Tibial artery (tissue), 4 donors: ENCODE data around the gene PIP5K1C.

Source experiments
- DNase-seq, 2 donors: peaks; one replicate each; pipeline ENCODE4 v3.0.0-alpha.2; 2019
- H3K27ac ChIP-seq, 2 donors: fragments of 200-600 bp; sonication (generic) in 1 of 2; 1 replicate in 1 of 2; 2 replicates in 1 of 2; pipeline ENCODE4 v1.5.1; 2018 to 2019; ENCODE audit warnings: mild to moderate bottlenecking in 1 of 2
- H3K27me3 ChIP-seq, 2 donors: fragments of 200-600 bp; sonication (generic) in 1 of 2; one replicate each; pipeline versions ENCODE4 v1.5.1 to v1.6.0; 2016 to 2019
- H3K36me3 ChIP-seq, 3 donors: fragments of 200-600 bp; sonication (generic) in 2 of 3; one replicate each; pipeline ENCODE4 v1.5.1; 2016 to 2019; ENCODE audit warnings: mild to moderate bottlenecking in 2 of 3
- H3K4me1 ChIP-seq, 4 donors: fragments of 200-600 bp; sonication (generic) in 2 of 4; 1 replicate in 3 of 4; 2 replicates in 1 of 4; pipeline ENCODE4 v1.5.1; 2016 to 2019
- H3K4me3 ChIP-seq, 2 donors: fragments of 200-600 bp; sonication (generic) in 1 of 2; 1 replicate in 1 of 2; 2 replicates in 1 of 2; pipeline ENCODE4 v1.5.1; 2018 to 2019; ENCODE audit warnings: mild to moderate bottlenecking in 2 of 2
- H3K9me3 ChIP-seq, 3 donors: fragments of 200-600 bp; sonication (generic) in 1 of 3; one replicate each; pipeline ENCODE4 v1.5.1; 2016 to 2019
- intact Hi-C: fragments of 100-400 bp; cut with DNase I; formaldehyde crosslinking; loops from one replicate; pipeline ENCODE4 v1.15.0; 2023; ENCODE audit warnings: low total_unique reads
- TF ChIP-seq, protein P1 (sequence below), 2 experiments: fragments of 200-600 bp in 1 of 2; fragments of 450-650 bp in 1 of 2; IDR thresholded peaks; one replicate each; pipeline ENCODE4 v1.5.1; 2017 to 2019; ENCODE audit warnings: antibody characterized with exemption in 2 of 2, mild to moderate bottlenecking in 1 of 2, moderate library complexity in 1 of 2

The PIP5K1C gene

GRCh38 chr19:3606690-3607289, 93.5 kb downstream of the PIP5K1C start, which contains the start of gene TBXA2R:
Gene TBXA2R, minus strand, starts transcription at chr19:3606875. Its CDS starts 6,241 bp downstream, at chr19:3600634.
- H3K27me3 ChIP-seq, result no peaks in the 10 kb centered on the region
- no peaks in the 10 kb centered on the region for H3K9me3 ChIP-seq
- peak within 1 kb of the TSS; percentile 96 to 97 for H3K27ac ChIP-seq
- intact Hi-C loops, result loop anchor here (10.0 kb wide), 1 partner anchor 142 kb away; no protein-coding TSS in a partner anchor
- H3K4me3 ChIP-seq, result peak within 1 kb of the TSS; percentile 84 to 88
- TF ChIP-seq, protein P1, sequence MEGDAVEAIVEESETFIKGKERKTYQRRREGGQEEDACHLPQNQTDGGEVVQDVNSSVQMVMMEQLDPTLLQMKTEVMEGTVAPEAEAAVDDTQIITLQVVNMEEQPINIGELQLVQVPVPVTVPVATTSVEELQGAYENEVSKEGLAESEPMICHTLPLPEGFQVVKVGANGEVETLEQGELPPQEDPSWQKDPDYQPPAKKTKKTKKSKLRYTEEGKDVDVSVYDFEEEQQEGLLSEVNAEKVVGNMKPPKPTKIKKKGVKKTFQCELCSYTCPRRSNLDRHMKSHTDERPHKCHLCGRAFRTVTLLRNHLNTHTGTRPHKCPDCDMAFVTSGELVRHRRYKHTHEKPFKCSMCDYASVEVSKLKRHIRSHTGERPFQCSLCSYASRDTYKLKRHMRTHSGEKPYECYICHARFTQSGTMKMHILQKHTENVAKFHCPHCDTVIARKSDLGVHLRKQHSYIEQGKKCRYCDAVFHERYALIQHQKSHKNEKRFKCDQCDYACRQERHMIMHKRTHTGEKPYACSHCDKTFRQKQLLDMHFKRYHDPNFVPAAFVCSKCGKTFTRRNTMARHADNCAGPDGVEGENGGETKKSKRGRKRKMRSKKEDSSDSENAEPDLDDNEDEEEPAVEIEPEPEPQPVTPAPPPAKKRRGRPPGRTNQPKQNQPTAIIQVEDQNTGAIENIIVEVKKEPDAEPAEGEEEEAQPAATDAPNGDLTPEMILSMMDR (IDR thresholded peaks at IDR 0.05), result no peak
- H3K4me1 ChIP-seq, result peaks cover 0 to 83% (median 65%) of the 10 kb centered on the region in 4 donors
- DNase-seq, result peak; percentile 88 to 93
- H3K36me3 ChIP-seq, result peaks cover 3 to 13% (median 8%) of the 10 kb centered on the region in 3 donors

DNA sequence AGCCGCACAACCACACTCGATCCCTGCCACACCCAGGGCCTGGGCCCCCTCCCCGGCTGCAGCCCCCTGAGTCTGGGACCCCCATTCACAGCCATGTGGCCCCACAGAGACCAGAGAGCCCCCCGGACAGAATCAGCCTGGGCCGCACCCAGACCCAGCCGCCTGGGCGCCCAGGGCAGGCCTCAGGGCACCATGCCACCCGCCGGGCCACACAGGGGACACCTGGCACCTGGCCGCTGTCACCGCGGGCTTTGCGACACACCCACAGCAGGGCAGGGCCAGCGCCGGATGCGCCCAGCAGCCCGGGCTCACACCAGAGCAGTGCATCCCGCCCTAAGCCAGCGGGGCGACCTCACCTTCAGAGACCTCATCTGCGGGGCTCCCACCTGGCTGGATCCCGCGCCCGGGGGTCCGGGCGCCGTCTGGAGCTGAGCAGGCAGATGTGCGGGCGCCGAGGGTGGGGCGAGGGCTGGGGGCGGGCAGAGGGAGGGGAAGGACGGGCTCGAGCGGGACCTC, 94.0 kb downstream of the PIP5K1C start:
- peak in 1 of 2 donors; percentile 85 for DNase-seq
- TF ChIP-seq, protein P1 (IDR thresholded peaks at IDR 0.05), result no peak
- peaks cover 0 to 89% (median 70%) of the 10 kb centered on the region in 4 donors for H3K4me1 ChIP-seq
- peak overlapping the region; percentile 96 to 97 for H3K27ac ChIP-seq
- peak overlapping the region; percentile 84 to 88 for H3K4me3 ChIP-seq
- intact Hi-C loops, result loop anchor here (10.0 kb wide), 1 partner anchor 141 kb away; no protein-coding TSS in a partner anchor
- H3K9me3 ChIP-seq, result no peaks in the 10 kb centered on the region
- no peaks in the 10 kb centered on the region for H3K27me3 ChIP-seq
- H3K36me3 ChIP-seq, result peaks cover 0 to 7% (median 3%) of the 10 kb centered on the region in 3 donors

GRCh38 chr19:3605770-3606169, 94.5 kb downstream of the PIP5K1C start:
- peaks cover 0 to 91% (median 69%) of the 10 kb centered on the region in 4 donors for H3K4me1 ChIP-seq

GRCh38 chr19:3605361-3605760, 94.9 kb downstream of the PIP5K1C start:
- Histone ChIP-seq H3K27me3 (no peaks in the 10 kb centered on the region), H3K9me3 (no peaks in the 10 kb centered on the region), H3K4me1 (peaks cover 0 to 91% (median 67%) of the 10 kb centered on the region in 4 donors), H3K27ac (peak overlapping the region; percentile 96 to 97), H3K36me3 (peaks cover under 1 to 2% (median 2%) of the 10 kb centered on the region in 3 donors), H3K4me3 (peak overlapping the region; percentile 84 to 88)
- intact Hi-C loops, result loop anchor here (10.0 kb wide), 1 partner anchor 141 kb away; no protein-coding TSS in a partner anchor
- TF ChIP-seq, protein P1 (IDR thresholded peaks at IDR 0.05), result no peak
- DNase-seq, result no peak

More at GRCh38 chr19:3605770-3606169, 94.5 kb downstream of the PIP5K1C start:
- peak overlapping the region; percentile 96 to 97 for H3K27ac ChIP-seq
- no peaks in the 10 kb centered on the region for H3K9me3 ChIP-seq
- peaks cover 0 to 2% (median 0%) of the 10 kb centered on the region in 3 donors for H3K36me3 ChIP-seq
- H3K27me3 ChIP-seq, result no peaks in the 10 kb centered on the region
- peak overlapping the region; percentile 84 to 88 for H3K4me3 ChIP-seq
- DNase-seq, result no peak
- intact Hi-C loops, result loop anchor here (10.0 kb wide), 1 partner anchor 141 kb away; no protein-coding TSS in a partner anchor
- TF ChIP-seq, protein P1 (IDR thresholded peaks at IDR 0.05), result no peak

GRCh38 chr19:3604987-3605343, 95.3 kb downstream of the PIP5K1C start:
- H3K9me3 ChIP-seq, result no peaks in the 10 kb centered on the region
- H3K4me1 ChIP-seq, result peaks cover 0 to 91% (median 65%) of the 10 kb centered on the region in 4 donors
- no peaks in the 10 kb centered on the region for H3K27me3 ChIP-seq
- peak overlapping the region; percentile 84 to 88 for H3K4me3 ChIP-seq
- DNase-seq, result peak in 1 of 2 donors; percentile 87
- intact Hi-C loops, result loop anchor here (10.0 kb wide), 1 partner anchor 140 kb away; no protein-coding TSS in a partner anchor
- H3K27ac ChIP-seq, result peak overlapping the region; percentile 96 to 97
- H3K36me3 ChIP-seq, result peaks cover 4 to 6% (median 6%) of the 10 kb centered on the region in 3 donors
- TF ChIP-seq, protein P1 (IDR thresholded peaks at IDR 0.05), result no peak
